GM12891 (cell line): ENCODE measurements around the gene ANKRD23.

ENCODE experiments used
- DNase-seq: peaks from one replicate; pipeline ENCODE4 v3.0.0; 2011; ENCODE audit warnings: low spot score; ENCODE audit not compliant: insufficient read length
- FAIRE-seq: peaks from 2 replicates; lab custom pipeline; 2011; peaks lifted over from hg19 to GRCh38; lab: Jason Lieb, UNC
- PAX5 ChIP-seq: IDR thresholded peaks from 2 replicates; pipeline ENCODE4 v1.6.1; 2011; ENCODE audit warnings: low read length, moderate library complexity, mild to moderate bottlenecking; ENCODE audit not compliant: insufficient read depth, severe bottlenecking
- POLR2A ChIP-seq: IDR thresholded peaks from 2 replicates; pipeline ENCODE4 v1.6.1; 2011; ENCODE audit warnings: low read depth, low read length, control low read depth
- POLR2AphosphoS5 ChIP-seq: IDR thresholded peaks from 2 replicates; pipeline ENCODE4 v1.6.1; 2011; ENCODE audit warnings: low read depth, low read length, control low read depth
- POU2F2 ChIP-seq: IDR thresholded peaks from 2 replicates; pipeline ENCODE4 v1.6.1; 2011; ENCODE audit warnings: low read depth, mild to moderate bottlenecking, control low read depth, low read length, moderate library complexity
- SPI1 ChIP-seq: IDR thresholded peaks from 2 replicates; pipeline ENCODE4 v1.6.1; 2011; ENCODE audit warnings: low read depth, low read length, control low read depth
- TAF1 ChIP-seq: IDR thresholded peaks from 2 replicates; pipeline ENCODE4 v1.6.1; 2011; ENCODE audit warnings: low read depth, low read length, control low read depth

ANKRD23 gene

GRCh38 chr2:96884299-96885094 lies 40.7 kb upstream of the ANKRD23 start:
- FAIRE-seq (no peak), DNase-seq (no peak)
- no peak for TF ChIP-seq SPI1
- no peak for TF ChIP-seq POLR2AphosphoS5
- TF ChIP-seq TAF1, result no peak
- TF ChIP-seq PAX5, result no peak

- FAIRE-seq (no peak), DNase-seq (no peak)
- TF ChIP-seq TAF1 (no peak), POLR2A (no peak), POU2F2 (no peak), SPI1 (no peak), POLR2AphosphoS5 (no peak), PAX5 (no peak)
Observed at GRCh38 chr2:96883306-96883705, 39.5 kb upstream of the ANKRD23 start.

DNA sequence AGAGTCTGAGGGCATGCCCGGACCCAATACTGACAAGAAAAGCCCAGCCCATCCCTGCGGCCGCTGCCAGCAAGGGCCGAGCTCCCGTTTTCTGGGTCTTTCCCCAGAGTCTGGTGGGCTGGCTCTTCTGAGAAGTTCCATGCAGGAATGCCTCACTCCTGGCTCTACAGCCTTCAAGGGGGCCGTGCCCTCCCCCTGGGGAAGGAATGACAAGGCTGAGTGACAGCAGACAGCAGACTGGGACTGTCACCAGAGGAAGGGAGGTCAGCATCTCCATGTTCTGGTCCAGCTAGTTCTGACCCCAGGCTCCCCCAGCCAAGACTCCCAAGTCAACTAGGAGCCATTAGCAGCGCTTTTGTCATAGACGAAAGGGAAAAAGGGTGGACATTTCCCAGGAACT lies 39.1 kb upstream of the ANKRD23 start:
- no peak for TF ChIP-seq POU2F2
- no peak for TF ChIP-seq POLR2A
- no peak for TF ChIP-seq POLR2AphosphoS5
- TF ChIP-seq SPI1, result no peak
- no peak for TF ChIP-seq TAF1
- TF ChIP-seq PAX5, result no peak
- DNase-seq (no peak), FAIRE-seq (no peak)

DNA sequence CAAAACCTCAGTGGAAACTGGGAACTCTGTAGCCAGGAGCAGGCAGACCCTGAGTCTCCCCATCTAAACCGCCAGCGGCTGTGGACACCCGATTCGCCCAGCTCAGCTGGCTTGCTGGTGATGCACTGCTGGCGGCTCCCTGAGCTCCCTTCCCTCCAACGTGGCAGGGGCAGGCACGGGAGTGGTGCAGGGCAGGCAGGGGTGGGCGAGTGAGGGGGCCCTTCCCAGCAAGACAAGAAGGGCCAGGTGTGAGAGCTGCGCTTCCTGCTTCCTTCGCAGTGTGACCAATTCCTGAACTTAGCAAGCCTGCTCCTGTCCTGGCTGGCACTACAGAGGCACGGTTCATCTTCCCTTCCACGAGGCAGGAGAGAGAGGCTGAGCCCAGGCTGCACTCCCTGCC lies 38.4 kb upstream of the ANKRD23 start:
- no peak for DNase-seq
- TF ChIP-seq POLR2A (no peak), PAX5 (no peak), POLR2AphosphoS5 (no peak), SPI1 (no peak), TAF1 (no peak), POU2F2 (no peak)
- no peak for FAIRE-seq

DNA sequence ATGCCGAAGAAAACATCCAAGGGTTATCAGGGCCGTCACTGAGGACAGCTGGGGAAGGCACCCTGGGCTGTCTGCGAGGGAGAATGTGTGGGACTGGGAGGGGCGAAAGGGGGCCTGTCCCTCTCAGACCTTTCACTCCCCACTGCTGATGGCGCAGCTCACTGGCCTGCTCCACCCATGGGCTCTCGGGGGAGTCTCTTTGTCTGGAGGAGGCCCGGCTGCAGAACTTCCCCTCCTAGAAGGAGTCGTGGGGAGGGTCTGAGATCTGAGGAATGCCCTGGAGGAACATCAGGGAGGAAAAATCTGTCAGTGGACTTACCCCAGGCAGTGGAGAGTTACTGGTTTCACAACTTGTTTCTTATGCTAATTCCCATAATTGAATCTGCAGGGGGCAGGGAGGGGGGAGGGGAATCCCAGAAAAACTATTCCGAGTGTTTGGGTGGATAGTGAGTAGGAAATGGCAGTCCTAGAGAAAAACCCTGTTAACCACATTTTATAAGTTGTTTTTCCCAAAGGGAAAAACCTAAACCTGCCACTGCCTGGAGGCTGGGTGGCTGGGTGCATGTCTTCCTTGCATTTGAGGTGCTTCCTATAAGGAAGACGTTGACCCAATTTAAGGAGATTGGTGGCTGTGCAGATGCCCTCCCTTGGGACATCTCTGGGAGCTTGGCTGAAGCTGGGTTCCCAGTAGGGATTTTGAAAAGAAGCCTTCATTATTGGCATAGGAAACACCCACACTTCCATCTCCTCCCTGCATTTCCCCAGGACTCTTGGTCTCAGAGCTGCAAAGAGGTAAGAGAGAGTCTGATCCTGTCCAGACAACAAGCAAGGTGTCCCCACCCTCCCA lies 37.8 kb upstream of the ANKRD23 start:
- TF ChIP-seq TAF1 (no peak), PAX5 (no peak), SPI1 (no peak), POLR2A (no peak), POLR2AphosphoS5 (no peak), POU2F2 (no peak)
- DNase-seq (no peak), FAIRE-seq (no peak)

- DNase-seq, result no peak
- TF ChIP-seq PAX5 (no peak), POLR2AphosphoS5 (no peak), SPI1 (no peak), TAF1 (no peak), POLR2A (no peak), POU2F2 (no peak)
- no peak for FAIRE-seq
Observed at GRCh38 chr2:96880891-96881273, 37.1 kb upstream of the ANKRD23 start.

DNA sequence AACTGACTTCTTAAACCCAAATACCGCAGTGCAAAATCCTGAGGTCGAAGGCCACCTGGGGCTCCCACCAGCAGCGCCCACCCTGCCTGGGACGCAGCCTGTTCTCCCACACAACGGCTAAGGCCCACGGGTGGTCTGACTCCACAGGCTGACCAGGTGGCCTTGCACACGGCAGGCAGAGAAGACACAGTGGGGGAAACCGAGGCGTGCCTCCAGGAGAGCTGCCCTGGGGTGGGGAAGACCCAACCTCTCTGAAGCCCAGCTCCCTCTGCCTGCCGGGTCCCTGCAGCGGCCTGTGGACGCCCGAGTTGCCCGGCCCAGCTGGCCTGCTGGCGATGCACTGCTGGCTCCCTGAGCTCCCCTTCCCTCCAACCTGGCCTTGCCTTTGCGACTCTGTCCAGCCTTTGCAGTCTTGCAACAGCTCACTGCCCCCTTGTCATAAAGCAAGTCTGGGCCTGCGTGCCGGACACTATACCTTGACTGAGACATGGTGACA lies 35.8 kb upstream of the ANKRD23 start:
- FAIRE-seq, result no peak
- DNase-seq, result no peak
- no peak for TF ChIP-seq POLR2A
- no peak for TF ChIP-seq PAX5
- no peak for TF ChIP-seq TAF1
- no peak for TF ChIP-seq POU2F2
- TF ChIP-seq SPI1, result no peak
- TF ChIP-seq POLR2AphosphoS5, result no peak

GRCh38 chr2:96878796-96879544 lies 35.1 kb upstream of the ANKRD23 start:
- no peak for FAIRE-seq
- TF ChIP-seq PAX5 (no peak), POLR2A (no peak), POU2F2 (no peak), POLR2AphosphoS5 (no peak), TAF1 (no peak), SPI1 (no peak)

More at GRCh38 chr2:96878796-96879544, 35.1 kb upstream of the ANKRD23 start:
- no peak for DNase-seq
